Ishikawa (cell line): ENCODE data around the gene ACRBP.

ENCODE experiments used
- CEBPB ChIP-seq: IDR thresholded peaks from 2 replicates; pipeline ENCODE4 v1.6.1; 2012
- CREB1 ChIP-seq: IDR thresholded peaks from 2 replicates; pipeline ENCODE4 v1.6.1; 2012; ENCODE audit warnings: low read depth
- MAX ChIP-seq: IDR thresholded peaks from 2 replicates; pipeline ENCODE4 v1.6.1; 2012
- RAD21 ChIP-seq: IDR thresholded peaks from 2 replicates; pipeline ENCODE4 v1.6.1; 2012; ENCODE audit warnings: low read depth
- TEAD4 ChIP-seq: IDR thresholded peaks from 2 replicates; pipeline ENCODE4 v1.6.1; 2012
- ZBTB7A ChIP-seq: IDR thresholded peaks from 2 replicates; pipeline ENCODE4 v1.6.1; 2012; ENCODE audit warnings: low read depth

- TF ChIP-seq MAX = no peak
- no peak for TF ChIP-seq ZBTB7A
- TF ChIP-seq CEBPB = no peak
- TF ChIP-seq RAD21 = no peak
- no peak for TF ChIP-seq TEAD4
- no peak for TF ChIP-seq CREB1
These were observed 45.7 kb upstream of the ACRBP start for GRCh38 chr12:6692888-6693287.
